Endothelial cell of umbilical vein (primary cell): ENCODE measurements around the gene COLEC11.

ENCODE experiments used
- CTCF ChIP-seq, 2 donors: IDR thresholded peaks; 1 replicate in 1 of 2; 2 replicates in 1 of 2; pipeline ENCODE4 v1.5.1; 2011; ENCODE audit warnings: low read length in 2 of 2, mild to moderate bottlenecking in 2 of 2, moderate library complexity in 2 of 2, control low read depth in 1 of 2, inconsistent platforms in 1 of 2, low read depth in 1 of 2; ENCODE audit not compliant: insufficient read depth in 1 of 2; ENCODE audit errors: extremely low read depth in 1 of 2
- EZH2 ChIP-seq: IDR thresholded peaks from 2 replicates; pipeline ENCODE4 v1.6.1; 2012; ENCODE audit warnings: borderline replicate concordance, low read depth, mild to moderate bottlenecking, moderate library complexity, low read length, inconsistent platforms; ENCODE audit not compliant: severe bottlenecking
- GATA2 ChIP-seq: IDR thresholded peaks from 2 replicates; pipeline ENCODE4 v1.7.0; 2011; ENCODE audit warnings: low read depth, mild to moderate bottlenecking, moderate library complexity, mixed read lengths, low read length; ENCODE audit not compliant: insufficient read length, insufficient read depth
- JUN ChIP-seq: IDR thresholded peaks from 2 replicates; pipeline ENCODE4 v1.6.1; 2011; ENCODE audit warnings: borderline replicate concordance, low read depth; ENCODE audit not compliant: insufficient read length, insufficient read depth
- MAX ChIP-seq: IDR thresholded peaks from 2 replicates; pipeline ENCODE4 v1.6.1; 2011; ENCODE audit not compliant: insufficient read depth, insufficient read length
- POLR2A ChIP-seq: IDR thresholded peaks from 2 replicates; pipeline ENCODE4 v1.6.1; 2012; ENCODE audit warnings: low read depth, mild to moderate bottlenecking, control low read depth, low read length
- POLR2AphosphoS5 ChIP-seq: IDR thresholded peaks from 2 replicates; pipeline ENCODE4 v1.6.1; 2012; ENCODE audit warnings: low read depth, mild to moderate bottlenecking, control low read depth, low read length, moderate library complexity; ENCODE audit not compliant: insufficient read depth

- TF ChIP-seq CTCF (IDR thresholded peaks at IDR 0.05; ENCODE audit: extremely low read depth in 1 of 2, insufficient read depth in 1 of 2, low read depth in 1 of 2, low read length in 2 of 2): no peak
- no peak for TF ChIP-seq POLR2A
- no peak for TF ChIP-seq EZH2
- no peak for TF ChIP-seq MAX
- TF ChIP-seq POLR2AphosphoS5: no peak
- TF ChIP-seq JUN: no peak
- TF ChIP-seq GATA2: no peak
Observed at GRCh38 chr2:3672861-3673678, 78.2 kb downstream of the COLEC11 start.
